Hematopoietic multipotent progenitor cell treated with erythropoietin and hydrocortisone succinate and interleukin-3 and kit ligand, for 4 days (in vitro differentiated cells): ENCODE results near the gene GLIS1.

Experiments used
- DNase-seq: peaks from one replicate; pipeline ENCODE4 v3.0.0-alpha.2; 2015

Gene GLIS1

DNA sequence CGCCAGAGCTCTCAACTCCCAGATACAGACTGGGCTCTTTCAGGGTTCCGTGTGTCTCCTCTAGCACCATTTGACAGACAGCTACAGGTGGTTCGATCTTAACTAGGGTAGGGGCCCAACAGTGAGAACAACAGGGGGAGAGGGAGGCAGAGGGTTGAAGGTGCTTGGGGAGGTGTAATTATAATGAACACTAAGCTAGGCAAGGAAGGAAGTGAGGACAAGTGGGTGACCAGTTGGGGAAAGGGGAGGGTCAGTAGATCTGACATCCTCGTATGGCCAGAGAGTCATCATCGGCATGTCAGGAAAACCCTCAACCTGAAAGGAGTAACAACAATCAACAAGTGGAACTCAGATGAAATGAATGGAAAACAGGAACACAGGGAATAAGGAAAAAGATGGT, 22.8 kb downstream of the GLIS1 start:
- DNase-seq, result no peak

DNA sequence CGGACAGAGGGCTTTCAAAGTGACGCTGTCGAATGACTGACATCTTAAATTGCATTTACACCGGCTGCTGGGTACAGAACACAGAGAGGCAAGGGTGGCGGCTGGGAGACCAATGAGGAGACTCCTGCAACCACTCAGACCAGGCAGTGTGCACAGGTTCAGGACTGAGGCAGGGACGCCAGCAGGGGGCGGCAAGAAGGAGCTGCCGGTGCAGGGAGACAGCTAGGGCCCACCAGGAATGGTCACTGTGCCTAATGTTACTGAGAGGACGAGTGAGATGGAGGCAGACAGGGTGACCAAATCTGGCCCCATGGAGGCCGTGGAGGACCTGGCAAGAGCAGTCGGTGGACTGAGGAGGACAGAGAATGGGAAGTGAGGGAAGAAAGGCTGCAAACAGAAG, 23.5 kb downstream of the GLIS1 start:
- peak; percentile 49 for DNase-seq

DNA sequence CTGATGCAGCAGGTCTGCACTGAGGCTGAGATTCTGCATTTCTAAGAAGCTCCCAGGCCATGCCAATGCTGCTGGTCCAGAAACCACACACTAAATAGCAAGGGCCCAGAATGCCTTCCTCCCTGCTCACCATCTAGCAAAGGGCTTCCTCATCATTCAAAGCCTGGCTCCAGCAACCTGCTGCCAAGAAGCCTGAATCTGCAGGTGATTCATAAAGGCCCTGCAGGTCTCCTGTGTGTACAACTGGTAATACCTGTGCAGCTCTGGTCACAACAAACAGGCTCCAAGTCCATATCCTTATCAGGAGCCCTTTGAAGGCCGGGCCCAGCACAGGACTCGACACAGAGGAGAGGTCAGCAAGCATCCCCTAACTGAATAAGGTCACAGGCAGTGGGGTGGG, 26.7 kb downstream of the GLIS1 start:
- DNase-seq, result no peak

DNA sequence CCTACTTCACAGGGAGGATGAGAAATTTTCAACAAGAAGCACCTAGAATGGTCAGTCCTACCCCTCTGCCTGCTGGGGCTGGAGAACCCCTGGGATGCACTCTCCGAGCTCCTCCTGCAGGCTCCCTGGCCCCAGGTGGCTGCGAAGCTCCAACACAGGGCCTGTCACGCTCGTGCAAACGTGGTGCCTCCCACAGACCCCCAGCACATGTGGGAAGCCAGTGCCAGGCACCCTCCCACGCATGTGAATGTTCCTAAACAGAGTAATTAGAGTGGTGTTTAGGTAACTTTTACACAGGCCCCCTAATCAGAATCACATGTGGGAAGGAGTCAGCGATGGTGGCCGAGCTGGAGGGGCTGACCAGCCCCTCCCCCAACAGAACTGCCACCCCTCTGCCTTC, 28.4 kb downstream of the GLIS1 start:
- no peak for DNase-seq

DNA sequence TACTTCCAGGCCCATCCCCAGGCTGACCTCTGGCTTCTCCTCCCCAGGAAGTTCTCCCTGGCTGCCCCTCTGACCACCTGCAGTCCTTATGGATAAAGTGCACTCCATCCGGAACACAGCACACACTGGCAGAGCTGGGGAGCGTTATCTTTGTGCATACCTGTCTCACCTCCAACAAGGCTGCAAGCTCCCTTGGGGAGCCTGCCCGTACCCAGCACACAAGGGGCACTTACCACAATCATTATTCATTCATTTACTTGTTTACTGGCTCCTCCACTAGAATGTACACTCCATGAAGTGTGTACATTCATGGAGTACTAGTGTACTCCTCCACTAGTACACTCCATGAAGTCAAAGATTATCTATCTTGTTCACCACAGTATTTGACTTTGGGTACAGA, 30.3 kb downstream of the GLIS1 start:
- no peak for DNase-seq

DNA sequence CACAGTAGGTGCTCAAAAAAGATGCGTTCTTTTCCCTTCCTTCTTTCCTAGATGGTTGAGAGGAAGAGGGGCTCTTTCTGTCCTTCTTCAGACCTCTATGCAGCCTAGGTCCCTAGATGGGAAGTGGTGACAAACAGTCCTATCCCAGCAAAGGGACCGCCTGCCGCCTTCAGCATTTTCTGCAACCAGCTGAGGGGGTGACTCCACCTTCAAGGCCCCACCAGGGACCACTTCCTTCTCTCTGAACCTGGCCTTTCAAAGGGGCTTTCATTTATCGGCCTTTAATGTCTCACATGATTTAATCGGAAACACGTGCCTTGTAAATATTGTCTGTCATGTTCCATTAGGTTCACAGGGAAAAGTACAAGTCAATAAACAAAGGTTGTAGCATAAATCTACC, 32.6 kb downstream of the GLIS1 start:
- no peak for DNase-seq

DNA sequence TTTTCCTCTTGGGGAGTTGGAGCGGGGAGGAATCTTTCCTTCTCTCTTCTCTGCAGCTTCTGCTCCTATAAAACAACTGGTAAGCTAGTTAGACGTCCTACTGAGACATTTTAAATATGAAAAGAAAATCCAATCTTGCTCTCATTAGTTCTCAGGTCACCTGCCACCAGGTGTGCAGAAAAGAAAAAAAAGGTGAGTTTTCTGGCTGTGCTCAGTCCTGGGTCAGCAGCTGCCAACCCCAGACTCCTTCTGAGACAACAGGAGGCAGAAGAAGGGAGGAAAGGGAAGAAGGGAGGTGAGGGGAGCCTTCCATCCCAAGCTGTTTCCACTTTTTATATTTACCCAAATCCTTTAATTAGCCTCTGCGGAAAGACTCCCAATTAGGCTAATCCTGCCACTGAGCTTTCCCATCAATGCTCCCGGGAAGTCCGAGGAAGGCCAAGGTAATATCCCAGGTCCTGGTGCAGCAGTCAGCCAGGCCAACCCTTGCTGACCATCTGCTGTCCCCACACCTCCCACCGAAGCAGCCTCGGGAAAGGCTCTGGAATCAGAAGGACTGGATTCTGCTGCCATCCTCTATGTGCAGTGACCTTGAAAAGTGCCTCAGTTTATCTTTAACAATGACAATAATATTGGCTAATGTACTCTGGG, 33.4 kb downstream of the GLIS1 start:
- DNase-seq, result no peak

DNA sequence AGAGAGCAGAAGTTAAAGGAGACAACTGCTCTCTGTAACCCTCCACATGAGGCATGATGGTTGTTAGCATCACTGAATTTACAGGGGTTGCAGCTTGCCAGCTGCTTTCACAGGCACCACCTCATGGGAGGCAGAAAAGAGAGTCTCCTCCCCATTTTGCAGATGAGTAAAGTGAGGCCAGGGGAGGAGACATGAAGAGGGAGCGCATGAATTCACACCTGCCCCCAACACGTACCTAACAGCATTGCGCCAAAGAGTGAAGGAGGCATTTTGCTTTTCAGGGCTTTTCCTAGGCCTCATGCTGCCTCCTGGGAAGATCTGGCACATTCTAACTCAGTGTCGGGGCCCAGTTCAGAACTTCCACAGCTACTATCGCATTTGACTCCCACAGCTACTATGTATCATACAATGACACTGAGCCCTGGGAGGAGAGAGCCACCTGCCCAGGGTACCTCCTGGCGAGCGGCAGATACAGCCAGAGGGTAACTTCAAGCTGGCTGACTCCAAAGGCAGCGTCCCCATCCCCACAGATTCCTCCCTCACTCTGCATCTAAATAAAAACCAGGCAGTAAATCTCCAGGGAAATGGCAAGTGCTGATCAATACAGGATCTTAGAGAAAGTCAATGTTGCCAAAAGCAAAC, 34.0 kb downstream of the GLIS1 start:
- no peak for DNase-seq

DNA sequence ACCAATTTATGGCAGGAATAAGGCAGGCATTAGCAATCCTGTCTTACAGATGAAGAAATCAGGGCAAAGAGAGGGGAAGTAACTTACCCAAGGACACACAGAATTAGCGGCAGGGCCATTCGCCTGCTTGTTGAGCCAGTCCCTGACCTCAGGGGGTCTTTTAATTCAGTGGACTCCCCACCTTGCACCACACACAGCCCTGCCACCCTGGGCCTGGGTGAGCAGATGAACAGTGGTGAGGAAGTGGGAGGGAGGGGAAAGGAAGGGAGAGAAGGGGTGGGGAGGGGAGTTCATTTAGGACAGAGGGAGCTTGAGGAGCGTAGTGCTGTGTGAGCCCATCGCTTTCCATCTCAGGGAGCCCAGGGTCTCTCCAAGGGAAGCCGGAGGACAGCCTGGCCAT, 34.7 kb downstream of the GLIS1 start:
- DNase-seq, result no peak

DNA sequence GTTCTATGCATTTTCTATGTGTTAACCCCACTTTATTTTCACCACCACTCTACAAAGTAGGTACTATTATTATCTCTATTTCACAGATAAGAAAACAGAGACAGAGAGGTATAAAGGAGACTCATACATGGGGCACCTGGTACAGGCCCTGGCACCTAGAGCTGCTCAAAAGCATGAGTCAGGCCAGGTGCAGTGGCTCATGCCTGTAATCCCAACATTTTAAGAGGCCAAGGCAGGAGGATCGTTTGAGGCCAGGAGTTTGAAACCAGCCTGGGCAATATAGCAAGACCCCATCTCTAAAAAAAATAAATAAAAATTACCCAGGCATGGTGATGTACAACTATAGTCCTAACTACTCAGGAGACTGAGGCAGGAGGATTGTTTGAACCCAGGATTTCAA, 35.8 kb downstream of the GLIS1 start:
- DNase-seq, result no peak

DNA sequence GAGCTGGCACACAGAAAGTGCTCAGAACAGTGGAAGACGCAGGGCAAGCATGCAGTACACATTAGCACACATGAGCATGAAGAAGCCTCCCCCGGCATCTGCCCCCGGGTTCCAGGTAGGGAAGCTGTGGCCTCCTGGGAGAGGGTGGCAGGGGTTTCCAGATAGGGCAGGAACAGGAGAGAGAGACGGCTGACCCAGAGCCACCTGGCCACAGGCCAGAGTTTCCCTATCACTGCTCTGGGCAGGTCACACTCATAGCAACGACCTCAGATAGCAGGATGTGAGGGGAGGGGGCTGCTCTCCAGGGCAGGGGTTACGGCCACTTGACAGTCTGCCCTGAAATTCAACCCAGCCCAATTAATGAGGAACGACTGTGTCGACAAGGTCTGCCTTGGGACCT, 36.6 kb downstream of the GLIS1 start:
- no peak for DNase-seq

DNA sequence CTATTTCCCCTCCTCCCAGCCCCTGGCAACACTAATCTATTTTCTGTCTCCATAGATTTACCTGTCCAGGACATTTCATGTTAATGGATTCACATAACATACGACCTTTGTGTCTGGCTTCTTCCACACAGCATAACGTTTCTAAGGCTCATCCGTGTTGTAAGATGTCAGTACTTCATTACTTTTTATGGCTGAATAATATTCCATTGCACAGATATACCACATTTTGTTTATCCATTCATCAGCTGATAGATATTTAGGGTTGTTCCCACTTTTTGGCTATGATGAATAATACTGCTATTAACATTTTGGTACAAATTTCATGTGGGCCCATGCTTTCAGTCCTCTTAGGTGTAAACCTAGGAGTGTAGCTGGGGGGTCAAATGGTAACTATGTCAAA, 38.2 kb downstream of the GLIS1 start:
- no peak for DNase-seq

DNA sequence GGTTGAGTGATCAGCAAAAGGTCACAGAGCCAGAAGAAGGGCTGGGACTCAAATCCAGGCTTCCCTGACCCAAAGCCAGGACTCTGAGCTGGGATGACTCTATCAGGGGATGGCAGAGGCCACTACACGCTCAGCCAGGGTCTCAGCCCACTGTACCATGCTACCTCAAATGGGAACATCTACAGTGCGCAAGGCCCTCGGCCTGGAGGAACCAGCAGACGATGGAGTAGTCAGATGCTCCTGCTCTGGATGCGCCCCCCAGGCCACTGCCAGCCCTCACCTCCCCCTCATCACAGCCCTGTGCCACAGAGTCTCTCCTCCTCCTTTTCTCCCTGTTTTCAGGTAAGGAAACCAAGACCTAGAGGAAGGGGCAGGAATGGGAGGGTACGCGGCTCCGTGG, 39.0 kb downstream of the GLIS1 start:
- DNase-seq, result no peak

DNA sequence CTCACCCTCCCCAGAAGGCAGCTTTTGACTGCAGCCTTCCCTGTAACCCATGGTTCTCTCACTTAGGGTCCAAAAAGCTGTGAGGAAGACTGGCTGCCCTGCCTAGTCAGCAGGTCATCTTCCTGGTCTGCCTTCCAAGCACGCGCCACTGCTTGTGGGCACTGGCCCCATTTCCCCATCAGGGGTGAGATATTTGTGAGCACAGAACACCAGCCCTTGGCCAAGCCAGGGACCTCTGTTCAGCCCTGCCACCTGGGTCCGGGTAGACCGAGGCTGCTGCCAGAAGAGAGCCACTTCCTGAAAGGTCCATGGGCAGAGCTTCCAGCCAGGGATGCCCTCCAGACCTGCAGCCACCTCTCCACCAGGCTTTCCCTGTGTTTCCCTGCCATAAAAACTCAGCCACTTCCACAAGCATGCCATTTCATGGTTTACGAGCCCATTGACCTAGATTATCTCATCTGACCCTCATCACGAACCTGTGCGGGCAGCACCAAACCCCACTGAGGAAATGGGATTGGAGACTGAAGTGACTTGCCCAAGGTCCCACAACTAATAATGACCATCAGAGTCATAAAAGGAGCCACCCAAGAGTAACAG, 40.5 kb downstream of the GLIS1 start:
- DNase-seq, result no peak

DNA sequence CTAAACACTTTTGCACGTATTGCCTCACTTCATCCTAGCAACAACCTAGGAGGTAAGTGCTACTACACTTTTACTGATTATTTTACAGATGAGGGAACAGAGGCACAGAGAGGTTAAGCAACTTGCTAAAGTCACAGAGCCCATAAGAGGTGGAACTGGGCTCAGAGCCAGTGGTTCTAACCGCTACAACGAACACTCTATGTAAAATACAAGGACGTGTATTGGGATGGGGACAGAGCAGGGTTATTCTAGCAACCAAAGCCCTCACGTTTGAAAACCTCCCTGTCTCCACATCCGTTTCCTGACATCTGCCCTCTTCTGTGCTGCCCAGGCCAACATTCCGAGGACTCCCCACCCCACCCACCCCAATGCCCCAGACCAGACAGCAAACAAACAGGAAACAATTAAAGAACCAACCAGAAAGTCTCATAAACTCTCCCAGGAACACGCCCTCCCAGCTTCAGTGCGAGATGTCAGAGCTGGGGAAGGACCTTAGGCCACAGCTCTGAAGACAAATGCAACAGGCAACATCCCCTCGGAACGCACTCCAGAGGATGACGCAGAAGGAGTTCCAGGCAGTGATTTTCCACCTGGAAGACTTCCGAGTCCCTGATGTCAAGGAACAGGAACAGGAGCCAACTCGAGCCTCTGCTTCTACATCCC, 41.1 kb downstream of the GLIS1 start:
- no peak for DNase-seq

DNA sequence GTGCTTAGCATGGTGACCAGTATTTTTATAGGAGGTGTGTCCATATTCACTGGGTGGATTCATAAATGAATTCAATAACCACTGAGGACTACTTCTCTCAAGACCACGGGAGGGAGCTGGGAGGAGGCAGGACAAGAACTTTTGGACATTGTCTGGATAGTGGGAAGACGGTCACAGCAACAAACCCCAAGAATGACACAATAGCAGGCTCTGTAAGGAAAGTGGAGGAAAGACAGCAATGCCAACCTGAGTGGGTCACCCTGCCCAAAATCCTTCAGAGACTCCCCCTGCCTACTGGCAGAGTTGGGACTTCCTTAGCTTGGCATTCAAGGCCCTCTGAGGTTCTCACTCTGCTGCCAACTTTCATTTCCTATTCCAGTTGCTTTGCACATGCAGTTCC, 42.0 kb downstream of the GLIS1 start:
- DNase-seq, result no peak

DNA sequence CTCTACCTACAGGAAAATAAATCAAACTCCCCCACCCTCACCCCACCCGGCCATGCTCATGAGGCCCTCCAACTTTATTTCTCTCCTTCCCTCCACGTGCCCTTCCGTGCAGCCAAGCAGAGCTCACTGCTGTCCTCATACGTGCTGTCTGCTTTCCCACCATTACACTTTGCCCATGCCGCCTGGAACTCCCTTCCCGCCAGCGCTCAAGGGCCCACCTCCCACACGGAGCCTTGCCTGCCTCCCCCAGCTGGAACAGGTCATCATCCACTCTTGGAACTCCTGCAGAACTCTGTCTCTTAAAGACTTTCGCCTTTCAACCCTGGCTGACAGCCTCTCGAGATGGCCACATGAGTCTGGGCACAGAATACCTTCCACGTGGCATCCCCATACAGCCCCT, 42.4 kb downstream of the GLIS1 start:
- no peak for DNase-seq

DNA sequence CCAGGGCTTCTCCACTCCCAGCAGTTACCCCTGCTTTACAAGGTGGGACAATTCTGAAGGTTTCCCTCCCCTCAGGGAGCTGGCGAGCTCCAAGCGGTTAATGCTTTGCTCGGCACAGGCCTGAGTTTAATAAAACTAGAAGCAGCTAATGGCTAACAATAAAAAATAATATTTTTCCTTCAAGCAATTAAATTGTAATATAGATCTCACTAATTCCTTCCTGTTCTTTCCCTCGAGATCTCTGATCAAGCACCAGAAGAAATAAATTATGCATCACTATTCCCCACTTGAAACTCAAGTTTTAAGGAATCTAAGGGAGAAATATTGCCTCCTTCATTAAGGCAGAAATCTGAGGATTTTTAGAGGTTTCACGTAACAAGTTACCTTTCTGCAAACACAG, 42.9 kb downstream of the GLIS1 start:
- DNase-seq, result no peak

DNA sequence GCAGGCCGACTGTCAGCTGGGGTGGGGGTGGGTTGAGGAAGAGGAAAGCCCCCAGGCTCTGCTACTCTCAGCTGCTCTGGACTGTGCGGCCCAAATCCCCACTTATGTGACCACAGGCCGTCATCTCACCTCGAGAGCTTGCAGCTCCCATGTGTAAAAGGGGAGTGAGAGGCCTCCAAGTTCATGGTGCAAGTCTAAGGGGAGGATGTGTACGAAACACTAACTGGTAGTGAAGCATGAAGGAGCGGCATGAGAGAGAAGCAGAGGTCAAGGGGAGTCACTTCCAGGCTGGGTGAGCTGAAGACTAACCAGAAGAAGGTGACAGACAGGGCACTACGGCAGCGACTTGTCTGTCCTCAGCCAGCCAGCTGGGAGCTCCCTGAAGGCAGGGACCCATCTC, 43.8 kb downstream of the GLIS1 start:
- no peak for DNase-seq

DNA sequence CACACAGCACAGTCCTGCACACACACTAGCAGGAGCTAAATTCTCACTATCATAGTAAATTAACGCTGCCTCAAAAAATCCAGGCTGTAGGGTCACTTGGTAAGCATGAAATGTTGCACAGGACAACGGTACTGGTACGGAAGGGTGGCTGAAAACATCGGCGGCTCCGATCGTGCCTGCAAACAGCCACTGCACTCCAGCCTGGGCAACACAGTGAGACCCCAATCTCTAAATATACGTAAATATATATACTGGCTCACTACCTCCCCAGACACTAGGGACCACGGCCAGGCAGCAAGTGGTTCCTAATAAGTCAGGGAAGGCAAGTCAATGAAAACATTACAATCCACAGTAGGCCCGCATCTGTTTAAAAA, 44.3 kb downstream of the GLIS1 start:
- DNase-seq, result no peak

DNA sequence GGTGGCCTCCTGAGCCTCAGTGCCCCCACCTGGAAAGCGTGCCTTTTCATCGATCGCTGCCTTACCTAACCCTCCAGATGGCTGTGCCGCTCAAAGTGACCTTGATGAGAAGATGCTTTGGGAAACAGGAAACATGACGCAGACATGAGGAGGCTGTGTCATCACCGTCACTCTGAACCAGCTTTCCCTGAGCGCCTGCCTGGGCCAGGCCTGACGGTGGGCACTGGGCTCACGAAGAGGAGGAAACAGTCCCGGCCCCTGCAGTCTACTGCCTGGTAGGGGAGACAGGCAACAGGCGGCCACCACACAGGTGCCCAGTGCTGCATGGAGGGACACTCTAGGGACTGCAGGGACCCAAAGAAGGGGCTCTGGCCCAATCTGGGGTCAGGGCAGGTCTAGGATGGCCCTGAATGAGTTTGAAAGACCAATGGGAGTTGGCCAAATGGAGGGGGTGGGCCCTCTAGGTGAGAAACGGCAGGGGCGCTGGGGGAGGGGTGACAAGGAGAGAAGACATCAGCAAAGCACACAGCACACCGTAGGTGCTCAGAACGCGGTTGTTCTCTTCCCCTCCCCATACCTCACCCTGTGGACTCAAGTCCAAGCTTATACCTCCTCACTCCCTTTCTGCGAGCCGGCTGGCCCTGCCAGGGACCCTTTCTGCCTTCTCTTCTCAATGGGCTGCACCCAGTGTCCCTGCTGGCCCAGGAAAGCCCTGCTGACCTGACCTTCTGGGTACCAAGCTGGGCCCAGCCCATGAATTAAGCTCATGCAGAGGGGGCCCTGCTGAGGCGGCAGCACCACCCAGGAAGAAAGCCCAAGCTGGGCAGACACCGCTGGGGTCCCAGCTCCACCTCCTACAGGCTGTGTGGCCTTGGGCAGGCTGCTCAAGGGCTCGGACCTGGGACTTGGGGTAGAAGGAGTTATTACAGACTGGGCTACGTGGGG, 44.9 kb downstream of the GLIS1 start:
- no peak for DNase-seq

DNA sequence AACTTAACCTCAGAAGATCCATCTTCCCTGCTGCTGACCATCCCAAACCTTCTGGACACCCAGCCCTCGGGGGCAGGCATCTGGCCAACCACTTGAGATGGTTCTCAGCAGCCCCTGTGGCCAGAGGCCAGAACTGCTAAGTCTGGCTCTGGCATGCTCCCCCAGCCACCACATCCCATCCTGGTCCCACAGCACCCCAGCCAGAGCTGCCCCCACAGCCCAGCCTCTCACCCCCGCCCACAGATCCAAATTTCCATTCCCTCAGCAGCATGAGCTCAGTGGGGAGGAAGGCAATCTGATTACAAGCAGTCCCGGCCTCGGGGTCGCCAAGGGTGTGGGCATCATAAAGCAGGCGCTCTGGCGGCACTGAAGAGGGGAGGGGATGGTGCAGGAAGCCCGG, 45.6 kb downstream of the GLIS1 start:
- DNase-seq, result no peak

DNA sequence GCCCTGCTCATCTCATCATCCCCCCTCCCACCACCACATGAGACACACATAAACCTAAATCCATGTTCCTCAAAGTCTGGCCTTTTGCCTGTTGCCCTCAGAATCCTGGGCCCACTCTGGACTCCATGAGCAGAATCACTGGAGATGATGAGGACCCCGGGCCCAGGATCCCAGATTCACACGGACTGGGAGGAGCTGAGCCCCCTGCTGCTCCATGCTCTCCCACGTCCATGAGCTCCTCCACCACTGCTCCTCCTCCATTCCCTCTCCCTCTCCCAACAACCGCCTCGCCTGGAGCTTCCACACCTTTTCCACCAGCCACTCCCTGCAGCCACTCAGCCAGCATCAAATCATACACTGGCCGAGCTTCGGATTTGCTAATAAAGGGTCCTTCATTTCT, 47.6 kb downstream of the GLIS1 start:
- no peak for DNase-seq
